Naive thymus-derived CD8-positive, alpha-beta T cell (primary cell): ENCODE data around the gene ARL15. TPM values are rescaled to one million over a fixed set of nuclear protein-coding genes. Genes with fewer than 3 reads are reported as not detected.
A peak's percentile ranks its signal among the peaks of the same experiment; 100 is the strongest.

Experiments used
- ATAC-seq, 2 donors: fragments of 150-1000 bp; cut with Tn5 transposase in 1 of 2; sonication (Bioruptor Pico), chemical (Tn5 transposase) in 1 of 2; 1 replicate in 1 of 2; 2 replicates in 1 of 2; pipeline ENCODE4 v1.10.0; 2021; ENCODE audit warnings: mild to moderate bottlenecking in 2 of 2, moderate library complexity in 2 of 2
- POLR2A ChIA-PET: fragments of 350-600 bp; sonication (Branson Sonifier 250); formaldehyde crosslinking; loops from one replicate; lab custom pipeline; 2021; ENCODE audit warnings: antibody characterized with exemption; lab: Charles Lee
- DNase-seq, 10 donors: peaks; one replicate each; pipeline versions ENCODE4 v3.0.0 to v3.0.0-alpha.2; 2020 to 2022
- H3K27ac Mint-ChIP-seq, 10 donors: one replicate each; pipeline ENCODE4 v1.8.0; 2020 to 2022; ENCODE audit warnings: mild to moderate bottlenecking in 10 of 10, mixed read lengths in 10 of 10, moderate library complexity in 4 of 10, inconsistent platforms in 1 of 10
- H3K27me3 Mint-ChIP-seq, 5 donors: one replicate each; pipeline ENCODE4 v1.8.0; 2021 to 2022; ENCODE audit warnings: mixed read lengths in 5 of 5
- H3K36me3 Mint-ChIP-seq, 3 donors: one replicate each; pipeline ENCODE4 v1.8.0; 2020 to 2022; ENCODE audit warnings: mixed read lengths in 3 of 3, mild to moderate bottlenecking in 2 of 3, inconsistent platforms in 1 of 3
- H3K4me1 Mint-ChIP-seq, 4 donors: one replicate each; pipeline ENCODE4 v1.8.0; 2021 to 2022; ENCODE audit warnings: mixed read lengths in 4 of 4
- H3K4me3 Mint-ChIP-seq, 10 donors: one replicate each; pipeline ENCODE4 v1.8.0; 2020 to 2022; ENCODE audit warnings: mild to moderate bottlenecking in 10 of 10, mixed read lengths in 10 of 10, moderate library complexity in 6 of 10, inconsistent platforms in 1 of 10
- H3K9me3 Mint-ChIP-seq, 9 donors: one replicate each; pipeline ENCODE4 v1.8.0; 2020 to 2022; ENCODE audit warnings: mixed read lengths in 9 of 9, mild to moderate bottlenecking in 3 of 9, inconsistent platforms in 1 of 9, moderate library complexity in 1 of 9
- polyA plus RNA-seq, 3 donors: library from polyadenylated mRNA; unstranded; fragments of 300-500 nt; fragmentation: Illumina TruSeq; gene quantifications; one replicate each; pipeline ENCODE4 v1.2.3, GENCODE V29; 2021
- total RNA-seq, 8 experiments: library from RNA in 2 of 8; stranded (reverse) in 2 of 8; gene quantifications; one replicate each; pipeline ENCODE4 v1.2.3 and lab custom pipeline; 2021 to 2026

Gene ARL15
- total and polyA plus RNA-seq, 5 experiments from 2014 or later: 9.9 to 15.2 (median 12.4) TPM

GRCh38 chr5:54309691-54310432, 511 bp downstream of the ARL15 start:
- H3K36me3 Mint-ChIP-seq: no peaks in the 10 kb centered on the region
- POLR2A ChIA-PET: interaction anchor here (0.9 to 1.5 kb wide), 4 partner anchors 14 to 996 kb away, joined by 3 to 5 read pairs (median 4); no protein-coding TSS in a partner anchor
- H3K4me1 Mint-ChIP-seq: peaks cover 13 to 37% (median 29%) of the 10 kb centered on the region in 4 donors
- DNase-seq (peak in 5 of 10 donors; percentile 10 to 65 (median 25)), ATAC-seq (peak; percentile 9 to 34)
- peaks cover 0 to 1% (median 0%) of the 10 kb centered on the region in 9 donors for H3K9me3 Mint-ChIP-seq
- H3K27ac Mint-ChIP-seq: peak overlapping the region; percentile 93 to 98 (median 96)
- H3K27me3 Mint-ChIP-seq: peaks cover 4 to 9% (median 6%) of the 10 kb centered on the region in 5 donors
- peak overlapping the region; percentile 89 to 99 (median 95) for H3K4me3 Mint-ChIP-seq

- Mint-ChIP-seq H3K27ac (peak overlapping the region; percentile 50 to 98 (median 96)), H3K4me1 (peaks cover 15 to 40% (median 29%) of the 10 kb centered on the region in 4 donors), H3K9me3 (peaks cover 0 to 1% (median 0%) of the 10 kb centered on the region in 9 donors), H3K27me3 (peaks cover 0 to 4% (median 2%) of the 10 kb centered on the region in 5 donors), H3K4me3 (peak overlapping the region; percentile 89 to 99 (median 95)), H3K36me3 (no peaks in the 10 kb centered on the region)
- POLR2A ChIA-PET: interaction anchor here (1.5 kb wide), 1 partner anchor 828 kb away, joined by 5 read pairs; no protein-coding TSS in a partner anchor
- no peak for ATAC-seq
- peak in 2 of 10 donors; percentile 1 to 3 for DNase-seq
Observed at GRCh38 chr5:54309276-54309675, 1.1 kb downstream of the ARL15 start.

DNA sequence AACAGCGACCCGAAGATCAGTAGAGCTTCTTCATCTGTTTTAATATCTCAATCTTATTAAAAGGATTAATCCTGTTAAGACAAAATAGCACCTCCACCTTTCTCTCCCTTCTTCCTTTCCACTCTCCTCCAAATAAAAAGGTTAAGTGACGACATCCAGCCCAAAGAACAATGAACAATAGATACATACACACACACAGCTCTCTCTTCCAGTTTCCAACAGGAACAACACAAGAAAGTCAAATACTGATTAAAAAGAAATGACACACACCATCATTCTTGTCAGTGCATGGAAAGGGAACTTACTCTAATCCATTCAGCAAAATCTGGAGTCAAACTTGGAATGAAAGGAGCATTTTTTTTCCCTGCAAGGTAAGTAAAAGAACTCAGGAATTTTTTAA, 2.8 kb downstream of the ARL15 start:
- Mint-ChIP-seq H3K4me3 (peak overlapping the region in 2 of 10 donors; percentile 0), H3K4me1 (peaks cover 18 to 53% (median 33%) of the 10 kb centered on the region in 4 donors), H3K27ac (peak overlapping the region in 2 of 10 donors; percentile 5 to 14), H3K27me3 (no peaks in the 10 kb centered on the region), H3K9me3 (peaks cover 0 to 1% (median 0%) of the 10 kb centered on the region in 9 donors), H3K36me3 (no peaks in the 10 kb centered on the region)
- ATAC-seq: no peak
- DNase-seq: no peak
- POLR2A ChIA-PET: no interaction called here

DNA sequence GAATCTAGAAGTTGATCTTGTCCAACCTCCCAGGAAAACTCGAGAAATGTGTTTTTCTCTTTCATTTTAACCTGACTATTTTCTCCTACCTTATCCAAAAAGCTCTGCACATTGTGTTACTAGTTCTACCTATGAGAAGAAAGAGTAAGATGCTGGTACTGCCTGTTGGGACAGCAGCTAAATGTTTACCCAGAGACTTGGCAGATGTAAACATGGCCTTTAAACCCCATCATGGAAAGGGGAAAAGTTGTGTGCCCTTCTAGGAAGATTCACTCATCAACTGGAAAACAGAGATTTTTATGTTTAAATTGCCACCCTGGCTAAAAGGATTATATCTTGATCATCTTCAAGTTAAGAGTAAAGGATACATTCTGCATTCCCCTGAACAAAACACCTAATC, 3.5 kb downstream of the ARL15 start:
- ATAC-seq (no peak), DNase-seq (no peak)
- POLR2A ChIA-PET: no interaction called here
- H3K4me3 Mint-ChIP-seq: no peak overlapping the region
- peaks cover 0 to 1% (median 0%) of the 10 kb centered on the region in 9 donors for H3K9me3 Mint-ChIP-seq
- H3K27me3 Mint-ChIP-seq: no peaks in the 10 kb centered on the region
- H3K27ac Mint-ChIP-seq: peak overlapping the region in 1 of 10 donors; percentile 57
- no peaks in the 10 kb centered on the region for H3K36me3 Mint-ChIP-seq
- peaks cover 18 to 58% (median 38%) of the 10 kb centered on the region in 4 donors for H3K4me1 Mint-ChIP-seq

- POLR2A ChIA-PET: no interaction called here
- H3K27me3 Mint-ChIP-seq: no peaks in the 10 kb centered on the region
- no peak overlapping the region for H3K4me3 Mint-ChIP-seq
- H3K36me3 Mint-ChIP-seq: no peaks in the 10 kb centered on the region
- ATAC-seq: no peak
- H3K27ac Mint-ChIP-seq: no peak overlapping the region
- peaks cover 22 to 65% (median 47%) of the 10 kb centered on the region in 4 donors for H3K4me1 Mint-ChIP-seq
- no peak for DNase-seq
- peaks cover 0 to 1% (median 0%) of the 10 kb centered on the region in 9 donors for H3K9me3 Mint-ChIP-seq
Observed at GRCh38 chr5:54305737-54306136, 4.6 kb downstream of the ARL15 start.

GRCh38 chr5:54304040-54304439, 6.3 kb downstream of the ARL15 start:
- Mint-ChIP-seq H3K27me3 (no peaks in the 10 kb centered on the region), H3K4me3 (peak overlapping the region in 1 of 10 donors; percentile 41), H3K36me3 (no peaks in the 10 kb centered on the region), H3K4me1 (peaks cover 19 to 62% (median 48%) of the 10 kb centered on the region in 4 donors), H3K9me3 (no peaks in the 10 kb centered on the region), H3K27ac (peak overlapping the region in 3 of 10 donors; percentile 42 to 66 (median 49))
- ATAC-seq (no peak), DNase-seq (no peak)
- POLR2A ChIA-PET: no interaction called here

- peak overlapping the region in 1 of 10 donors; percentile 1 for H3K27ac Mint-ChIP-seq
- no peak for DNase-seq
- peaks cover 25 to 53% (median 52%) of the 10 kb centered on the region in 4 donors for H3K4me1 Mint-ChIP-seq
- no peaks in the 10 kb centered on the region for H3K9me3 Mint-ChIP-seq
- POLR2A ChIA-PET: no interaction called here
- no peak overlapping the region for H3K4me3 Mint-ChIP-seq
- peaks cover 0 to 2% (median 1%) of the 10 kb centered on the region in 3 donors for H3K36me3 Mint-ChIP-seq
- ATAC-seq: no peak
- no peaks in the 10 kb centered on the region for H3K27me3 Mint-ChIP-seq
Observed at GRCh38 chr5:54302267-54302687, 8.1 kb downstream of the ARL15 start.

- Mint-ChIP-seq H3K27ac (peak overlapping the region in 2 of 10 donors; percentile 1 to 19), H3K36me3 (peaks cover 0 to 2% (median 1%) of the 10 kb centered on the region in 3 donors), H3K4me1 (peaks cover 25 to 54% (median 53%) of the 10 kb centered on the region in 4 donors), H3K27me3 (no peaks in the 10 kb centered on the region), H3K4me3 (no peak overlapping the region), H3K9me3 (no peaks in the 10 kb centered on the region)
- POLR2A ChIA-PET: no interaction called here
- ATAC-seq (no peak), DNase-seq (no peak)
Observed at GRCh38 chr5:54301849-54302248, 8.5 kb downstream of the ARL15 start.

DNA sequence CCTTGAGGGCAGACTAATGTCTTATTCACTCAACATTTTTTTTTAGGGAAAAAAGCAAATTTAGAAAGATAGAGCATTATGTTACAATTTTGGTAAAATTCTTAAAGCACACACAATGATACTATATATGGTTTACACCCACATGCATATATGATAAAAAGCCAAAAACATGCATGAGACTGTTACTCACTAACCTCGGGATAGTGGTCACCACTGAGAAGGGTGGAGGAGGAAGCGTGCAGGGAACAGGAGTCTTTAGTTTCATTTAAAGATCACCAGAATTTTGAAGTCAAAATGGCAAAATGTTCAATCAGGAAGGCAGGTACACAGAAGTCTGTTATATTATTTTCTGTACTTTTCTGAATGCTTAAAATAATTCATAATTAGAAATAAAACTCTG, 9.2 kb downstream of the ARL15 start:
- peaks cover 0 to 2% (median 1%) of the 10 kb centered on the region in 3 donors for H3K36me3 Mint-ChIP-seq
- no peaks in the 10 kb centered on the region for H3K9me3 Mint-ChIP-seq
- ATAC-seq (no peak), DNase-seq (no peak)
- H3K27me3 Mint-ChIP-seq: no peaks in the 10 kb centered on the region
- POLR2A ChIA-PET: no interaction called here
- no peak overlapping the region for H3K4me3 Mint-ChIP-seq
- H3K4me1 Mint-ChIP-seq: peaks cover 28 to 55% (median 53%) of the 10 kb centered on the region in 4 donors
- H3K27ac Mint-ChIP-seq: peak overlapping the region in 2 of 10 donors; percentile 31 to 57

GRCh38 chr5:54298947-54299346, 11.4 kb downstream of the ARL15 start:
- DNase-seq (no peak), ATAC-seq (no peak)
- Mint-ChIP-seq H3K27me3 (no peaks in the 10 kb centered on the region), H3K27ac (peak overlapping the region in 1 of 10 donors; percentile 27), H3K4me3 (no peak overlapping the region), H3K4me1 (peaks cover 31 to 69% (median 62%) of the 10 kb centered on the region in 4 donors), H3K36me3 (peaks cover 0 to 2% (median 1%) of the 10 kb centered on the region in 3 donors), H3K9me3 (no peaks in the 10 kb centered on the region)
- POLR2A ChIA-PET: no interaction called here

DNA sequence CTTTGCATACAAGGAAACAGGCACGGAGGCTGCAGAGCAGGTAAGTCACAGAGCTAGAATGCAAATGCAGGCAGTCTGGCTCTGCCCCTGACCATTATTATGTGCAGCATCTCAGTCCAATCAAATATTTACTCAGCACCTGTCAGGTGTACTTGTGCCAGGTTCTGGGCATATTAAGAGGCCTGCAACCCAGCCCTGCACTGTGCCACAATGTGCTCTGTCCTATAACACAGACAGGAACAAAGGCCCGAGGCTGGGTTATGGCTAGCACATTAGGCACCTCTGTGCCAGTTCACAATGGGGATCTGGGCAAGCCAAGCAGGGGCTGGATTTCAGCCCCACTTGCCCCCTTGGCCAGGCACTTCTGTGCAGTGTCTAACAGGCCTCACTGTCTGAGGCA, 14.0 kb downstream of the ARL15 start:
- POLR2A ChIA-PET: no interaction called here
- Mint-ChIP-seq H3K27me3 (no peaks in the 10 kb centered on the region), H3K27ac (no peak overlapping the region), H3K4me1 (peaks cover 28 to 70% (median 51%) of the 10 kb centered on the region in 4 donors), H3K36me3 (peaks cover 0 to 2% (median 1%) of the 10 kb centered on the region in 3 donors), H3K9me3 (peaks cover 0 to 1% (median 0%) of the 10 kb centered on the region in 9 donors), H3K4me3 (no peak overlapping the region)
- no peak for DNase-seq
- no peak for ATAC-seq

DNA sequence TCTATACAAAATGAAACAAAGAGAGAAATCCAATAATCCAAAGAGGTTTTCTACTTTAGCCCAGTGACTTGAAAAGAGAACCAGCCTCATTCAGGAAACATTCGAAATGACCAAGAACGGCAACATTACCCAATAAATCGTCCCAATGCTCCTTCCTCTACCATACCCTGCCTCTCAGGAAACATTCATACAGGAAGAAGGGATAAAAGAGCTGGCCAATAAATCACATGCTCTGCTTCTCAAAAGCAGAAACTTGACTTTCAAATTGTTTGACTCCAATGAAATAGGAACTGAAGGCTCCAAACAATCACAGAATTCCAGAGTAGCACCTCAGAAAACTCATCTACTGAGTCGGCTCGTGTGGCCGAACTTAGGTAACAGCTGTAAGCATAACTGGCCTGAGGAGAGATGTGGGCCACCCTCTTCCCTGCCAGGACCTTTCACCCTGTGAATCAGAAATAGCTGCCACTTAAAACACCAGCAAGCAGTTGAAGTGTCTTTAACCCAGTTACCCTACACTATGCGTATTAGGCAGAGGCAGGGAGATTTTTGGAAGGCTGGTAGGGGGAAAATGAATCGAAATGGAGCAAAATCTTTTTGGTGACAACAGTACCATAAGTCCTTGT, 14.6 kb downstream of the ARL15 start:
- Mint-ChIP-seq H3K27ac (peak overlapping the region in 2 of 10 donors; percentile 4 to 53), H3K36me3 (peaks cover 0 to 2% (median 1%) of the 10 kb centered on the region in 3 donors), H3K9me3 (peaks cover 0 to 1% (median 0%) of the 10 kb centered on the region in 9 donors), H3K27me3 (no peaks in the 10 kb centered on the region), H3K4me3 (no peak overlapping the region), H3K4me1 (peaks cover 26 to 64% (median 47%) of the 10 kb centered on the region in 4 donors)
- ATAC-seq (no peak), DNase-seq (no peak)
- POLR2A ChIA-PET: no interaction called here
